NK-92 treated with Interleukin-12 subunit alpha and Interleukin-12 subunit beta, amount 100 ng/mL, for 24 hours (cell line): ENCODE measurements around the gene SYNGR2.
"Not testable (repeated sequence)": the region's sequence is repeated elsewhere in the genome, so short reads cannot be mapped to it uniquely, and the experiment has no call there.

Experiments used
- DNase-seq: peaks from one replicate; lab custom pipeline; 2025; lab: John Stamatoyannopoulos, UW

Gene SYNGR2

GRCh38 chr17:78171591-78172248, 3.3 kb downstream of the SYNGR2 start:
- not testable (repeated sequence) for DNase-seq

GRCh38 chr17:78172249-78173051, 4.1 kb downstream of the SYNGR2 start:
- DNase-seq, result no peak

DNA sequence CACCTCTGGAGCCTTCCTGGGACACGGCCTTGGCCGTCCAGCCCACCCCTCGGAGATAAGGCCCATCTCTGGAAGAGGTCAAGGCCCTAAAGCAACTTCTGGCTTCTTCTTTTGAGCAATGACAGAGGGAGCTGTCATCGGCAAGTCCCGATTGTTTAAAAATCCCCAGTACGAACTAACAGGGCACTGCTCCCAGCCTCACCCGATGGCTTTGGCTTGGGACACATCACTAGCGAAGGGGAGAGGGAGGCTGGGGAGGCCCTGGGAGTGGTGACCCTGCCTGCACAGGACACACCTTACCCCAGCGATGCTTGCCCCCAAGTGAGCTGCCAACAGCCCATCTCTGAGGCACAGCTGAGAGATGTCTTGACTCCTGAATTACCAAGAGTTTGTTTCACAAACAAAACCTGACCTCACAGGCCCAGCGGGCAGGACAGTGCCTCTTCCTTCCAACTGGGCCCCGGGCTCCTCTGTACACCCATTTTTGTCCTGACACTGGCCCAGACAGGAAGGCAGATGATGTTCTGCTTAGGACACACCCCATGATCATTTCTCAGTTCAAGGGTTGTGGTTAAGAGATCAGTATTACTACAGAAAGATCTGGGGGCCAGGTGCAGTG, 4.8 kb downstream of the SYNGR2 start:
- no peak for DNase-seq

- DNase-seq, result no peak
Measured at GRCh38 chr17:78174346-78174869, 6.0 kb downstream of the SYNGR2 start.

DNA sequence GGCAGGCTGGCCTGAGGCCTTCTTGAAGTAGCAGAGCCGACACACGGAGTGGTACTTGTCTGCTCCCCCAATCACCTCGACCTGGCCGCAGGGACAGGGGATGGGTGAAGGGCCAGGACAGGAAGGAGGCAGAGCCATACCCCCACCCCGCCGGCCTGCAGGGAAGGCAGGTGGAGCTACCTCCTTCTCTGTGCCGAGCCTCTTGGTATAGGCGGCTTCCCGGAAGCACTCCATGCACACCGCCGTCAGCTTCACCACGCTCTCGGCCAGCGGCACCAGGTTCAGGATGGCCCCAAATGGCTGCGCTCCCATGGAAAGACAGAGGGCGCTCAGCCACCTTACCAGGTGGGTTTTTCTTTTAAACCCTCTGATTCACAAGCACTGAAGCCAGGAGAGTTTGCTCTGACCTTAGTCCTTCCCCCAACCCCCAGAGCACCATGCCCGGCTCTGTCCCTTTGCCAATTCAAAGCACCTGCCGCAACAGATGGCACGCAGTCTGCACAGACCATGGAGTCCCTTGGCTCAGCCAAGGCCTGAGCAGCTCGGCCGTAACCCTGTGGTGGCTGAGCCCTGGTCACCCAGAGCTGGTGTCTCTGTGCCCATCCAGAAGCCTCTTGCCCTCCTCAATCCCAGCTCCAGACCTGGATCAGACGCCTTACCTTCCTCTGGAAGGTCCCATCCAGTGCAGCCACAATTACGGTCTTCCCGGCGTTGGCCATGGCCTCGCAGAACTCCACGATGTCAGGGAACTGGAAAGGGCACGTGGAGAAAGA, 6.7 kb downstream of the SYNGR2 start:
- DNase-seq, result no peak

DNA sequence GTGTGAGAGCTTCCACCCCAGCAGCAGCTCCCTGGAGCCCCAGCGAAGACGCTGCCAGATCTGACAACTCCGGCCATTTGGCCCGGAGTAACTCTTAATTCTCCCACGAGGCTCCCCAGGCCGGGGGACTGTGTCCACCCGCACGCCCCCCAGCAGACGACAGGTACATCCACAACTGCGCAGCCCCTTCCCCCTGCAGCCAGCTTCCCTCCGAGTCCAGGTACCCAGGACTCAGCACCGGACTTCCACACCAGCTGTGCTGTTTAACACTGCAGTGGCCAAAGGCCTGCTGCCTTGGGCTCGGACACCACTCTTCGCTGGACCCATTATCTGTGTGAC, 7.2 kb downstream of the SYNGR2 start:
- DNase-seq, result no peak

DNA sequence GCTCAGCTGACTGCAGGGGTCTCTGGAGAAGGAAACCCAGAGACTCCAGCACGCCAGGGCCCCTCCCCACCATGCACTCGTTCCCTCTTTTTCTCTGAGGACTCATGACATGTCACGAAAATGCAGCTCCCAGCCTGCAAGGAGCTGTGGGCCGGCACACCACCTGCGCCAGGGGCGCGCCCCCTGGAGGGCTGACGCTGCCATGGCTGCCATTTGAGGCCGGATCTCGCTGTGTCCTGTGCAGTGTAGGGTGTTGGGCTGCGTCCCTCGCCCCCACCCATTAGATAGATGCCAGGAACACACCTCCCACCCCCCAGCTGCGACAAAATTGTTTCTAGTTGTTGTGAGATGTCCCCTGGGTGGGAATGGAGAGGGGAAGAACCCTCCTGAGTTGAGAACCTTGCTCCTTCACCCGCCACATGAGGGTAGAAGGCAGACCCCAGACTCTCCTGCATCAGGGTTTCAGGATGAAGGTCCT, 8.2 kb downstream of the SYNGR2 start:
- DNase-seq, result peak; percentile 15

GRCh38 chr17:78179372-78179771, 11.0 kb downstream of the SYNGR2 start:
- no peak for DNase-seq

DNA sequence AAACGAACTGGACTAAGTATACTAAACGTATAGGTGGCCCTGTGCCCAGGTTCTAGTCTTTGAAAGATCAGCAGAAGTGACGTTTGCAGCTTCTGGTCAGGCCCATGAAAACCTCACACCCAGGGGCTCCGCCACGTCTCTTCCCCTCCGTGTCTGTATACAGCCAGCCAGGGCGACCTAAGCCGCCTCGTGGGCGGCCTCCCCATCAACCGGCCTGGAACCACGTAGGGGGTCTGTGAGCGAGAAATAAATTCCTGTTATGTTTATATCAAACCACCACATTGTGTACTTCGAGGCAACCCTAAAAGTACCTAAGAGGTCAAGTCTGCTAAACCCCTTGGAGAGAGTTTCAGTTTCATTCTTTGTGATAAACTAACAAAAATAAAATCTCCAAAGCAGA, 11.7 kb downstream of the SYNGR2 start:
- DNase-seq, result no peak

- DNase-seq, result no peak
Measured at GRCh38 chr17:78180508-78180907, 12.1 kb downstream of the SYNGR2 start.

DNA sequence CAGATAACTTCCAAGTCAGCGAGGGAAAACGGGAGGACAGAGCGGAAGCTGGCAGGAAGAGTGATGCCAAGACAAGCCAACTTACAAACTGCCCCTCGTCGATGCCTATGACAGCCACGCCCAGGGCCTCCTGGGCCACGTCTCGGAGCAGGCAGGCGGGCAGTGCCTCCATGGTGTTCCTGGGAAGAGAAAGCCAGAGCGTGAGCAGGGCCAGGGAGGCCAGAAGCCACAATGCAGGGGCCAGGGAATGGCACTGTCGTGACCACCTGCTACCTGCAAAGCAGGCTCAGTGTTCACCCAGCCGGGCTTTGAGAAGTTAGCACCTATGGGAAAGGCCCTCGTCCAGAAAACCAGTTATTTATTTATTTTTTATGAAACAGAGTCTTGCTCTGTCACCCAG, 14.1 kb downstream of the SYNGR2 start:
- DNase-seq, result no peak

GRCh38 chr17:78183916-78184315, 15.5 kb downstream of the SYNGR2 start:
- no peak for DNase-seq

GRCh38 chr17:78184351-78184750, 16.0 kb downstream of the SYNGR2 start:
- DNase-seq, result no peak

GRCh38 chr17:78184868-78185267, 16.5 kb downstream of the SYNGR2 start:
- DNase-seq, result no peak

DNA sequence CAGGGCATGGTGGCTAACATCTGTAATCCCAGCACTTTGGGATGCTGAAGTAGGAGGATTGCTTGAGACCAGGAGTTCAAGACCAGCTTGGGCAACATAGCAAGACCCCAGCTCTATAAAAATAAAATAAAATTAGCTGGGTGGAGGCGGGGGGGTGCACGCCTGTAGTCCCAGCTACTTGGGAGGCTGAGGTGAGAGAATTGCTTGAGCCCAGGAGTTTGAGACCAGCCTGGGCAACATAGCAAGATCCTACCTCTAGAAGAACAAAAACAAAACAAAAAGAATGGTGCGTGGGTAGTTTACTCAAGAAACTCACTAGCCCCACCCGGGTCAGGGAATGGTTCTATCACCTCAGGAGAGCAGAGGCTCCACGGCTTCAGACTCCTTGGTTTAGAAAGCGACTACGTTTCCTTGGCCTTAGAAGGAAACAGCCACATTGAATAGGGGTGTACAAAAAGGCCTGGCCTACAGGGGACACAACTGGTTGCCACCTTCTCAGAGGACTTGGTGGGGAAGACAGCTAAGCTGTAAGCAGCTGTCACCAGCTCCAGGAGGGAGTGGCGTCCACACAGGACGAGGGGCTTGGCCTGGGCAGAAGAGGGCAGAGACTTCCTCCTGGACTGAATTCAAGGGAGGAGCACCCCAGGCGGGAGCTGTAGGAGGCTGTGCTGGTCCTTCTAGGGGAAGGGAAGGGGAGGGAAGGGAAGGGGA, 17.8 kb downstream of the SYNGR2 start:
- DNase-seq, result no peak

DNA sequence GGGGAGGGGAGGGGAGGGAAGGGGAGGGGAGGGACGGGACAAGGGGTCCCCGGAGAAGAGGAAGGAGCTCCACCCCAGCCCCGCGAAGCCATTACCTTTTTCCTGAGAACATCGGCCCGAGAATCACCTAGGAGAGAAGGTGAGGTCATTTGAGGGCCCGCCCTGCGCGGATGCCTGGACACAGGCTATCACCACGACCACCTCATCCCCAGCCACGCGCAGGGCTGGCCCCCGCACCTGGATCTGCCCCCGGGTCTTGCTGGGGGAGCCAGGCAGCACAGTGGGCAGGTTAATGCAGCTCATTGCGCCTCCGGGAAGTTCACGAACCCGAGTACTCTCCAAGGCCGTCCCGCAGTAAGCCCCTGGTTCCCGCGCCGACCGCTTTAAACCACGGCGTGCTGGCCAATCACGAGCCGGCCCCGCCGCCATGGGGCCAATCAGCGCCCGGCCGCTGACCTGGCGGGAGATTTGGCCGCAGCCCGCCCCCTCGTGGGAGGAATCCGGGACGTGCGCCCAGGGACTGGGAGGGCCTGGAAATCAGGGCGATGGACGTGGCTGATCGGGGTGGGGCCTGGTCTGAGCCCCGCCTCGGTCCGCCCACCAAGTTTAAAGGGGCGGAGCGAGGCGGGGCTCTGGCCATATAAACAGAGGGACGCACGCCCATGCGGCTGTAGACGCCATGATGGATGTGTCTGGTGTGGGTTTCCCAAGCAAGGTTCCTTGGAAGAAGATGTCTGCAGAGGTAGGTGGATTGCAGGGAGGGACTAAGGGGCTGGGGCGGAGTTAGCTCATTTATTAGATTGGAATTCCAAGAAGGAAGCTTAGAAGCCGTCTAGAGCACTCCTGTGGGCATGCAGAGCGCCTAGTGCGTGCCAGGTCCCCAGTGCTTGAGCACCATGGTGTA, 18.6 kb downstream of the SYNGR2 start, which contains the start of the genes AFMID and TK1:
AFMID (plus strand) TSS at position 671 of the 904 bp plus-strand sequence; CDS start at position 680, 9 bp downstream.
TK1 (minus strand) TSS at position 361 of the 904 bp plus-strand sequence; CDS start at position 303, 58 bp downstream.
- peak; percentile 96 for DNase-seq

DNA sequence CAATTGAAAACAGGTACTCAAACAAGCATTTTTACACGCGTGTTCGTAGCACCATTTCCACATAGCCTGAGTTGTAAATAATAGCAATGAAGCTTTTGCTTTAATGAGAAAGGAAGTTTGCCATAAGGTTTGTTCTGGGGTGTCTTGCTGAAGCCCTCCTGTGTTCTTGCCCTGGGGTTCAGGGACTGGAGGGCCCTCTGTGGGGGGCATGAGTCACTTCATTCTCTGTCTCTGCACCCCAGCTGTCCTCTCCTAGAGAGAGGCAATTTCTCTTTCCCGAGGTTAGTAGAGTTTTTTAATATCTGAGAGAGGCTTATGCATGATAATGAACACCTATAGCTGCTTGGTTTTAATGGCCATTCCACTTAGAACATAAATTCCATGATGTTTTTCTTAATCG, 28.3 kb downstream of the SYNGR2 start:
- DNase-seq, result no peak

DNA sequence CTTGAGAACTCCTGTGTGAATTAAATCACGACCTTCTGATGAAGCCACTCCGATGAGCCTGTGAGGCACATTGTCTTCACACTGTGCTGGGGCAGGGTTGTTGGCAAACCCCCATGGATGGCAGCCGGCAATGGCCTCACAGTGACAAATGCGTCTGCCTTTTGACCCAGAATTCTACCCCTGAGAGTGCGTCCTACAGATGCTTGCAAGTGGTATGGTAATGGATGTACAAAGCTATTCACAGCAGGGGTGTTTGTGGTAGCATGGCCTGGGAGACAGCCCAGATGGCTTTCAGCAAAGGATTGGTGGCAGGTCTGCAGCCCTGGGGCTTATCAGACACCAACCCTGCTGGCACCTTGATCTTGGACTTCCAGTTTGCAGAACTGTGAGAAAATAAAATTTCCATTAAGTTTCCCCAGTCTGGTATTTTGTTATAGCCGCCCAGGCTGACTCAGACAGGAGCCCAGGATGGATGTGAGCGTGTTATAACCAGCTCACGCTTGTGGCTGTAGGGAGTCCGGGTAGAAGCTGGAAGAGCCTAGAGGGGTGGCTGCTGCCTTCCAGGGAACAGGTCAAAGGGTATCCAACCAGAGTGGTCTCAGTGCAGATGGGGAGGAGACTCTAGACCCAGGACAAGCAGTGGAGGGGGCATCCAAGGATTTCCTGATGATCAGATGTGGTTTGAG, 28.9 kb downstream of the SYNGR2 start:
- DNase-seq, result no peak

DNA sequence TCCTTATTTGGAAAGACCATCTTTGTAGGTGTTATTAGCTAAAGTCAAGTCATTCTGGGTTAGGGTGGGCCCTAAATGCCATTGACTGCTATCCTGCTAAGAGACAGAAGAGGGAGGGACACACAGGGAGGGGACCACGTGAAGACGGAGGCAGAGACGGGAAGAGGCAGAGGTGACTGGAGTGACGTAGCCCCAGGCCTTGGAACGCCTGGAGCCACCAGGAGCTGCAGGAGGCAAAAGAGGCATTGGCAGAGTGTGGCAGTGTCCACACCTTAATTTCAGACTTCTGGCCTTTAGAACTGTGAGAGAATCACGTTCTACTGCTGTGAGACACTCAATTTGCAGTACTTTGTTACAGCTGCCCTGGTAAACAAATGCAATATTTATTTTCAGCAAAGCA, 32.1 kb downstream of the SYNGR2 start:
- DNase-seq, result no peak

- DNase-seq, result no peak
Measured at GRCh38 chr17:78202666-78203065, 34.3 kb downstream of the SYNGR2 start.
